Stimulated activated naive CD8-positive, alpha-beta T cell treated with anti-CD3 and anti-CD28 coated beads, Interleukin-15, Interleukin-2, amounts not matched to agents 100 ng/mL and 50 ng/mL, for 24 hours (primary cell): ENCODE results near the gene EVI5L.

Source experiments
- H3K27ac Mint-ChIP-seq: one replicate; pipeline ENCODE4 v1.8.0; 2021; ENCODE audit warnings: mild to moderate bottlenecking, mixed read lengths
- H3K27me3 Mint-ChIP-seq: one replicate; pipeline ENCODE4 v1.8.0; 2021; ENCODE audit warnings: mixed read lengths
- H3K36me3 Mint-ChIP-seq: one replicate; pipeline ENCODE4 v1.8.0; 2021; ENCODE audit warnings: low read depth, mixed read lengths
- H3K4me1 Mint-ChIP-seq: one replicate; pipeline ENCODE4 v1.8.0; 2021; ENCODE audit warnings: low read depth, mixed read lengths
- H3K4me3 Mint-ChIP-seq: one replicate; pipeline ENCODE4 v1.8.0; 2021; ENCODE audit warnings: mild to moderate bottlenecking, mixed read lengths
- H3K9me3 Mint-ChIP-seq: one replicate; pipeline ENCODE4 v1.8.0; 2021; ENCODE audit warnings: mixed read lengths

Gene EVI5L

DNA sequence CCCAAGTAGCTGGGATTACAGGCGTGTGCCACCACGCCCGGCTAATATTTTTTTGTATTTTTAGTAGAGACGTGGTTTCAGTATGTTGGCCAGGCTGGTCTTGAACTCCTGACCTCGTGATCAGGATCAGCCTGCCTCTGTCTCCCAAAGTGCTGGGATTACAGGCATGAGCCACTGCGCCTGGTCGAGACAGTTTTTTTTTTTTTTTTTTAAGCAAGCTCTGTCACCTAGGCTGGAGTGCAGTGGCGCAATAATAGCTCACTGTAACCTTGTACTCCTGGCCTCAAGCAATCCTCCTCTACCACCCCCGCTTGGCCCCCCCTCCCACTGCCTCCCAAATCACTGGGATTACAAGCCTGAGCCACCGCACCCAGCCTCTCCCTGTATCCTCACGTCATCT, 67.3 kb downstream of the EVI5L start:
- no peak overlapping the region for H3K4me3 Mint-ChIP-seq
- no peaks in the 10 kb centered on the region for H3K9me3 Mint-ChIP-seq
- no peak overlapping the region for H3K27ac Mint-ChIP-seq
- peaks cover 4% of the 10 kb centered on the region for H3K27me3 Mint-ChIP-seq
- peaks cover 9% of the 10 kb centered on the region for H3K4me1 Mint-ChIP-seq
- H3K36me3 Mint-ChIP-seq = no peaks in the 10 kb centered on the region

DNA sequence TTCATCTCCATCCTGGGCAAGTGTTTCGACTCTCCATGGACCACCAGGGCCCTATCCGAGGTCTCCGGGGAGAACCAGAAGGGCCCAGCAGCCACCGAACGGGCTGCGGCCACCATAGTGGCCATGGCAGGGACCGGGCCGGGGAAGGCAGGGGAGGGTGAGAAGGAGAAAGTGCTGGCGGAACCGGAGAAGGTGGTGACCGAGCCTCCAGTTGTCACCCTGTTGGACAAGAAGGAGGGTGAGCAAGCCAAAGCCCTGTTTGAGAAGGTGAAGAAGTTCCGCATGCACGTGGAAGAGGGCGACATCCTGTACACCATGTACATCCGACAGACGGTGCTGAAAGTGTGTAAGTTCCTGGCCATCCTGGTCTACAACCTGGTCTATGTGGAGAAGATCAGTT, 68.9 kb downstream of the EVI5L start:
- Mint-ChIP-seq H3K4me3 (no peak overlapping the region), H3K36me3 (no peaks in the 10 kb centered on the region), H3K9me3 (no peaks in the 10 kb centered on the region), H3K27me3 (peaks cover 3% of the 10 kb centered on the region), H3K27ac (no peak overlapping the region), H3K4me1 (peaks cover 16% of the 10 kb centered on the region)

DNA sequence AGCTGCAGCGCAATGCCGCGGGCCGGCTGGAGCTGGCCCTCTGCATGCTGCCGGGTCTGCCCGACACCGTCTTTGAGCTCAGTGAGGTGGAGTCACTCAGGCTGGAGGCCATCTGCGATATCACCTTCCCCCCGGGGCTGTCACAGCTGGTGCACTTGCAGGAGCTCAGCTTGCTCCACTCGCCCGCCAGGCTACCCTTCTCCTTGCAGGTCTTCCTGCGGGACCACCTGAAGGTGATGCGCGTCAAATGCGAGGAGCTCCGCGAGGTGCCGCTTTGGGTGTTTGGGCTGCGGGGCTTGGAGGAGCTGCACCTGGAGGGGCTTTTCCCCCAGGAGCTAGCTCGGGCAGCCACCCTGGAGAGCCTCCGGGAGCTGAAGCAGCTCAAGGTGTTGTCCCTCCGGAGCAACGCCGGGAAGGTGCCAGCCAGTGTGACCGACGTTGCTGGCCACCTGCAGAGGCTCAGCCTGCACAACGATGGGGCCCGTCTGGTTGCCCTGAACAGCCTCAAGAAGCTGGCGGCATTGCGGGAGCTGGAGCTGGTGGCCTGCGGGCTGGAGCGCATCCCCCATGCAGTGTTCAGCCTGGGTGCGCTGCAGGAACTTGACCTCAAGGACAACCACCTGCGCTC, 69.8 kb downstream of the EVI5L start:
- Mint-ChIP-seq H3K9me3 (no peaks in the 10 kb centered on the region), H3K4me3 (no peak overlapping the region), H3K27ac (no peak overlapping the region), H3K4me1 (peaks cover 18% of the 10 kb centered on the region), H3K27me3 (no peaks in the 10 kb centered on the region), H3K36me3 (no peaks in the 10 kb centered on the region)

DNA sequence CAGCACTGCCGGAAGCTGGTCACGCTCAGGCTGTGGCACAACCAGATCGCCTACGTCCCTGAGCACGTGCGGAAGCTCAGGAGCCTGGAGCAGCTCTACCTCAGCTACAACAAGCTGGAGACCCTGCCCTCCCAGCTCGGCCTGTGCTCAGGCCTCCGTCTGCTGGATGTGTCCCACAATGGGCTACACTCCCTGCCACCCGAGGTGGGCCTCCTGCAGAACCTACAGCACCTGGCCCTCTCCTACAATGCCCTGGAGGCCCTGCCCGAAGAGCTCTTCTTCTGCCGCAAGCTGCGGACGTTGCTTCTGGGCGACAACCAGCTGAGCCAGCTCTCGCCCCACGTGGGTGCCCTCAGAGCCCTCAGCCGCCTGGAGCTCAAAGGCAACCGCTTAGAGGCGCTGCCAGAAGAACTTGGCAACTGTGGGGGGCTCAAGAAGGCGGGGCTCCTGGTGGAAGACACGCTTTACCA, 70.4 kb downstream of the EVI5L start:
- Mint-ChIP-seq H3K9me3 (no peaks in the 10 kb centered on the region), H3K4me1 (peaks cover 23% of the 10 kb centered on the region), H3K27me3 (no peaks in the 10 kb centered on the region), H3K4me3 (no peak overlapping the region), H3K36me3 (no peaks in the 10 kb centered on the region), H3K27ac (no peak overlapping the region)

DNA sequence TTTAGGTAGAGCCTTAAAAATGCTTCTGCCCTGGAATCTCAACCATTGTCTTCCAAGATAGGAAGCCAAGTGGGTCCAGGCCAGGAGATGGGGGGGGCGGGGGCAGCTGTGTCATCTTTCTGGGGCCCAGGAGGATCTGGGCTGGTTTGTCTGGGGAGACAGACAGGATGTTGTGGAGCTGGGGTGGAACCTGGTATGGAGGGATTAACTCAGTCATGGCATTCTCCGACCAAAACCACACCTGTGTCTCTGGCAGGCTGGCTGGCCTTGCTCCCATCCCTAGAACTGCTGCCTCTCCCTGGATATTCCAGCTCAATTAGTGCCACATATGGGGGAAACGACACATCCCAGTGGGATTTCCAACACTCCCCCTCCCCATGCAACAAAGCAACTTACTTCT, 70.9 kb downstream of the EVI5L start:
- Mint-ChIP-seq H3K36me3 (no peaks in the 10 kb centered on the region), H3K27me3 (no peaks in the 10 kb centered on the region), H3K27ac (no peak overlapping the region), H3K9me3 (no peaks in the 10 kb centered on the region), H3K4me1 (peaks cover 27% of the 10 kb centered on the region), H3K4me3 (no peak overlapping the region)

DNA sequence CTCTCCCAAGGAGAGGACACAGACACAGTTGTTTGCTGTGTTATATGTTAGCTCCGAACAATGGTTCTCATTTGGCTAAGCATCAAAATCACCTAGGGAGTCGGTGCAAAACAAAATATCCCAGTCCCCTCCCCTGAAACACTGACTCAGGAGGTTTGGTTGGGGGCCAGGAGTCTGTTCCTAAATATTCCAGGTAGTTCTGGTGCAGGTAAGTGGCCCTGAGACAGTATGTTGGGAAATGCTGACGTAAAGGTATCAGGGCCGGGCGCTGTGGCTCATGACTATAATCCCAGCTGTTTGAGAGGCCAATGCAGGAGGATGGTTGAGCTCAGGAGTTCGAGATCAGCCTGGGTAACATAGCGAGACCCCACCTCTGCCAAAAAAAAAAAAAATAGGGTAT, 71.3 kb downstream of the EVI5L start:
- Mint-ChIP-seq H3K9me3 (no peaks in the 10 kb centered on the region), H3K4me3 (no peak overlapping the region), H3K27me3 (no peaks in the 10 kb centered on the region), H3K36me3 (no peaks in the 10 kb centered on the region), H3K27ac (no peak overlapping the region), H3K4me1 (peaks cover 27% of the 10 kb centered on the region)

DNA sequence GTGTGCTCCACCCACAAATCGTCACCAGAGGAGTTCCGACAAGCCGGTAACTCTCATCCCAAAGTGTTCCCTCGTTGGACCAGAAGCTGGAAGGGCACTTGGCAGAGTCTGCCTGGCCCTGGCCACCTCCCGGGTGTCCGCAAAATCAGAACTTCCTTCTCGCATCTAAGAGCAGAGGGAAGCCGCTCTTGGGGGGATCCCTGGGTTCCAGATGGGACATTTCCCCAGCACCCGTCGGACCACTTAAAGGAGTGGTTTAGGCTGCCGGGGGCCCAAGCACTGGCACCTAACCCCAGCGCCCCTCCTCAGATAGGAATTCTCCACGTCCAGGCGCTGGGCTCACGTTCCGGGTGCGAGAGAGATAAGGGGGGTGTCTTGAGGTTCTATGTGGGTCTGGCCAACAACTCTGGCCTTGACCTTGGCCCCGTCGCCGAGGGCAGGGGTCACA, 72.8 kb downstream of the EVI5L start:
- Mint-ChIP-seq H3K27me3 (no peaks in the 10 kb centered on the region), H3K9me3 (no peaks in the 10 kb centered on the region), H3K27ac (peak overlapping the region; percentile 96), H3K4me1 (peaks cover 27% of the 10 kb centered on the region), H3K4me3 (peak overlapping the region; percentile 86), H3K36me3 (no peaks in the 10 kb centered on the region)

DNA sequence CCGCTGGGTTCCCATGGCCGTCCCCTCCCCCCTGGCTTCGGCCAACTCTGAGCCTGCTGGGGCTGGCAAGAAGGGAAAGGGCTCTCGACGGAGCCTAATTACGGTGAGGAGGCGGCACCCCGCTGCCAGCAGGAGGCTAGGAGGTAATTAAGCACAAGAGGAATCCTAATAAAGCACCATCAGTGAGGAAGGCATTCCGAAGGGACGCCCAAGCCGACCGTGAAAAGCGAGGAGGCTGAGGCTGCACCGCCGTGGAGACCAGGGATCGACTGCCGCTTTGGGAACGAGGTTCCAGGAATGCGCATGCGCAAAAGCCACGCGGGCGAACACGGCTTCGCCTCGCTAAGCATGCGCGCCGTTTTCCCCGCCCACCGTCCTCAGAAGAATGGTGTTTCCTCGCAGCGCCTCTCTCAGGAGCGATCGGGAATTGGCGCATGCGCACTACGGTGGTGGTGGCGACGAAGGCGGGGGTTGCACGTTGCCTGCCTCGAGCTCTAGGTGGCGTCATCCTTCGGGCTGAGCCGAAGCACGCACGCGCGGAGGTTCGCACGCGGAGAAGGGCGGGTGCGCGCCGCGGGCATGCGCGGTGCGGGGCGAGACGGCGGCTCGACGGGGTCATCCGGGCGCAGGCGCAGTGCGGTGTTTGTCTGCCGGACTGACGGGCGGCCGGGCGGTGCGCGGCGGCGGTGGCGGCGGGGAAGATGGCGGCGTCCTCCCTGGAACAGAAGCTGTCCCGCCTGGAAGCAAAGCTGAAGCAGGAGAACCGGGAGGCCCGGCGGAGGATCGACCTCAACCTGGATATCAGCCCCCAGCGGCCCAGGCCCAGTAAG, 73.4 kb downstream of the EVI5L start, which contains the start of gene MAP2K7:
Gene MAP2K7, plus strand, starts transcription at position 634 of the 830 bp plus-strand sequence. Its CDS starts 68 bp downstream, at position 702.
- Mint-ChIP-seq H3K4me3 (peak within 1 kb of the TSS; percentile 86), H3K27ac (peak within 1 kb of the TSS; percentile 96), H3K9me3 (no peaks in the 10 kb centered on the region), H3K4me1 (peaks cover 27% of the 10 kb centered on the region), H3K27me3 (no peaks in the 10 kb centered on the region), H3K36me3 (no peaks in the 10 kb centered on the region)

DNA sequence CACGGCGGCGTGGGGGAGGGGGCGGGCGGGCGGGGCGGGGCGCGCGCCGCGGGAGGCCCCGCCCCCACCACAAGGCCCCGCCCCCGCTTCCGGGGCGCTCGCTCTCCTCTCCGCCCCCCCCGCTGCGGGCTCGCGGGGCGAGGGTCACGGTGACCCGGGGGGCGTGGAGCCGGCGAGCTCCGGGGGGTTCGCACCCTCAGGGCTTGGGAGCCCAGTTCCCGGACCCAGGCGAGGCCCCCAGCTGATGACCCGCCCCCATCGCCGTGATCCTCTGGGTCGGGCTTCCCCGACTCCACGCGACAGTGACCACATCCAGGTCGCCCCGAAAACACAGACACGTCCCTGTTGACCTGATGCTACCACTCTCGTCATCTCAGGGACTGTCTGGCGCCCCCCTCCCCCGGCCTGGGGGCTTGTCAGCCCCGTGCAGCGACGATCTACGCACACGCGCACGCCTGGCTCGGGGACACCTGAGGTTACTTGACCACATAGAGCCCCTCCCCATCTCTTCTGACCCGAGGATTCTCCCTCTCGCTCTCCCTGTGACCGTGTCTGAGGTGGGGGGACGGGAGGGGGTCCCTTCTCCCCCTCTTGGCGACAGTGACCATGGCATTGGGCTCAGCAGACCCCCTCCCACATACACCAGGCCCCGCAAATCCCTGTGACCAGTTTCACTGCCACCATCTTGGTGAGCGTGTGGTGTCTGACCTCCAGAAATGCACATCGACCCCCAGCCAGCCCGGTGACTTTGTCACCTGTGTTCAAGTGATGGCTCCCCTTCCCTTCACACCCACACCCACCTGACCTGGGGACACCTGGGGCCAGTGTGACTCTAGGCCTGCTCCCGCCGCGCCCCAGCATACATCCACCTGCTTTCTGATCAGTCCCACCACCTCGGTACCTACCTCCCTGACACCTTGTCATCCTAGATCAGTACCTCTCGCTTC, 74.3 kb downstream of the EVI5L start:
- Mint-ChIP-seq H3K27ac (peak overlapping the region; percentile 81), H3K36me3 (no peaks in the 10 kb centered on the region), H3K4me1 (peaks cover 27% of the 10 kb centered on the region), H3K9me3 (no peaks in the 10 kb centered on the region), H3K27me3 (no peaks in the 10 kb centered on the region), H3K4me3 (peak overlapping the region; percentile 86)

DNA sequence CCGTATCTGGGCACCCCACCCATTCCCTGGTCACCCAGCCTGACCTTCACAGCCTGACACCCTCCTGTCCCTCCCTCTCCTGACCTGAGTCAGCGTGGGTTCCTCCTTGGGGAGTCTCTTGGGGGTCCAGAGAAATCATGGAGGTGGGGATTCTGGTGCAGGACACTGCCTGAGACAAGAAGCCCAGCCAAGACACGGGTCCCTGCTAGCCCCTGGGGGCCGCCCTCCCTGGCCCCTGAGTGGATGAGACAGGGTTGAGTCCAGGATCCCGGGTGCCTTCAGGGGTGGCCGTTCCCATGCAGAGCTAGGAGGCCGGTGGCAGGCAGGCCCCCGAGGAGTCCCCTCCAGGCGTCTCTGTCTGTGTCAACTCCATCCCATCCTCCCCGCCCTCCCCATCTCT, 75.2 kb downstream of the EVI5L start:
- no peaks in the 10 kb centered on the region for H3K36me3 Mint-ChIP-seq
- peaks cover 27% of the 10 kb centered on the region for H3K4me1 Mint-ChIP-seq
- no peaks in the 10 kb centered on the region for H3K9me3 Mint-ChIP-seq
- peak overlapping the region; percentile 85 for H3K4me3 Mint-ChIP-seq
- no peaks in the 10 kb centered on the region for H3K27me3 Mint-ChIP-seq
- peak overlapping the region; percentile 81 for H3K27ac Mint-ChIP-seq

DNA sequence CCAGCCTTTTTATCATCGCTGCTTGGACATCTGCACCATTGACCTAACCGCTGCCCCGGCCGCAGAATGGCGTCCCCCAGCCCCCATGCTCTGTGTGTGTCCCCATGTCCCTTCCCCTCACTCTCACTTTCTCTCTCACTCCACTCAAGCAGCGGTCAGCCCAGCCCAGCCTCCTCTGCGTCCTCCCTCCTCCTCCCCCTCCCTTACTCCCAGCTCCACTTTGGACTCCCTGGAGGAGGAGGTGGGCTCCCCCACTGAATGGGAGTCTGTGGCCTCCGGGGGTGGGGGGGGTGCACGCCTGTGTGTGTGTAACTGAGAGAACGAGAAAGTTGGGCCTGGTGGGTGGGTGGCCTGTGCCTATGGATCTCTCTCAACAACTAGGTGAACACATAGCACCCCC, 75.8 kb downstream of the EVI5L start:
- no peaks in the 10 kb centered on the region for H3K9me3 Mint-ChIP-seq
- peaks cover 27% of the 10 kb centered on the region for H3K4me1 Mint-ChIP-seq
- H3K27me3 Mint-ChIP-seq = no peaks in the 10 kb centered on the region
- H3K27ac Mint-ChIP-seq = peak overlapping the region; percentile 57
- H3K36me3 Mint-ChIP-seq = peaks cover 5% of the 10 kb centered on the region
- peak overlapping the region; percentile 69 for H3K4me3 Mint-ChIP-seq

DNA sequence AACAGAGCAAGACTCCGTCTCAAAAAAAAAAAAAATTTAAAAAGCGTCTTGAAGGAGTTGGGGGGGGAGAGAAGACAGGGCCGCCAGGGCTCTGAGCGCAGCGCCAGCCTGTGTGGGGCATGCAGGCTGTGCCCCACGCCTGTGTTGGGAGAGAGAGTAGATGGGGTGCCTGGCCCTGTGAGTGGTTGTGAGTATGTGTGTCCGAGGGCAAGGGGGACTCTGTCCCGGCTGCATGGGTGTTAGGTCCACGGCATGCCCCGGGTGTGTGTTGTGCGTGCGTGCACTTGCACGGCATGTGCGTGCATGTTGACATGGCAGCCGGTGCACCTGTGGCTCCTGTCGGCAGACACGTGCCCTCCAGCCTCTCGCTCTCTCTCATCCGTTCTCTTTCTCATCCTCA, 77.1 kb downstream of the EVI5L start:
- Mint-ChIP-seq H3K27ac (no peak overlapping the region), H3K4me1 (peaks cover 27% of the 10 kb centered on the region), H3K4me3 (no peak overlapping the region), H3K36me3 (peaks cover 11% of the 10 kb centered on the region), H3K27me3 (no peaks in the 10 kb centered on the region), H3K9me3 (no peaks in the 10 kb centered on the region)

DNA sequence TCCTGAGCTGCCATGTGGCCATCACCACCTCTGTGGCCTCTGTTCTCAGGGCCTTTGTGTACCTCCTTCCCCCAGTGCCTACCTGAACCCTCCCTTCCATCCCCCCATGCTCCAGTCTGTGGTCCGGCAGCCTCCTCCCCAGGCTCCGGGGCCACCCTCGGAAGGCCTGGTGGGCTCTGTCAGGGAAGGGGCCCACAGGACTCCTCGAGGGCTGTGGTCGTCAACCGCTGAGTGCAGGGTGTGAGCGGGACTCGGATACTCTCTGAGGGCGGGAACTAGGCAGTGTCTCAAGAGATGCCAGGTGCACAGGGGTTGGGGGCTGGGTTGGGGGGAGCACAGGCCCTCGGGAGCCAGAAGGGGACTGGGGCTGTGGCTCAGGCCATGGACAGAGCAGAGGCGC, 77.5 kb downstream of the EVI5L start:
- Mint-ChIP-seq H3K4me3 (no peak overlapping the region), H3K27me3 (no peaks in the 10 kb centered on the region), H3K36me3 (peaks cover 12% of the 10 kb centered on the region), H3K9me3 (no peaks in the 10 kb centered on the region), H3K27ac (no peak overlapping the region), H3K4me1 (peaks cover 24% of the 10 kb centered on the region)

DNA sequence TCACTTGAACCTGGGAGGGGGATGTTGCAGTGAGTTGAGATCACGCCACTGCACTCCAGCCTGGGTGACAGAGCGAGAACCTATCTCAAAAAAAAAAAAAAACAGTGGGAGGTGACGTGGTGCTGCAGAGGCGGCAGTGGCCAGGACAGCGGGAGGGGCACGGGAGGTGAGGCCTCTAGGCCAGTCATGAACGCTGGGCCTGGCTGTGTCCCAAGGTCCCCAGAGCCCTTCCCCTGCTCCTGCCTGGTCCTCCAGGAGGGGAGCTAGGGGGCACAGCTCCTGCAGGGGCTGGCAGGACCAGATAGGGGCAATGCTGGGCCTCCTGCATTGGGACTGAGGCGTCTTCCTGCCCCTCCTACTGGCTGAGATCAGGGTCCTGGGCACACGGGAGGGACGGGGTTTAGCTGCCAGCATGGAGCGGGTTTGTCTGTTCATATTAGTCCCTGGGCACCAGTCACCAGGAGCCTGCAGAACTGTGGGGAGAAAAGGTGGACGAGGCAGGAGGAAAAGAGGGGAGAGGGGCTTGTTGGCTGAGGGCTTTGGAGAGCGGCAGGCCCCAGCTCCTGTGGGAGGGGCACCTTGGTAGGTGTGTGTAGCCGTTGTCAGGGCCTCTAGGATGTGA, 78.2 kb downstream of the EVI5L start:
- Mint-ChIP-seq H3K9me3 (no peaks in the 10 kb centered on the region), H3K36me3 (peaks cover 17% of the 10 kb centered on the region), H3K4me3 (no peak overlapping the region), H3K27ac (no peak overlapping the region), H3K4me1 (peaks cover 18% of the 10 kb centered on the region), H3K27me3 (no peaks in the 10 kb centered on the region)
